HG02981 (cell line): ENCODE data around the gene PTPRE.
A peak's percentile ranks its signal among the peaks of the same experiment; 100 is the strongest.

Experiments used
- ATAC-seq: cut with Tn5 transposase; IDR thresholded peaks from one replicate; pipeline ENCODE4 v1.9.1; 2021; ENCODE audit warnings: mild to moderate bottlenecking, moderate library complexity; ENCODE audit not compliant: unreplicated experiment

PTPRE gene

DNA sequence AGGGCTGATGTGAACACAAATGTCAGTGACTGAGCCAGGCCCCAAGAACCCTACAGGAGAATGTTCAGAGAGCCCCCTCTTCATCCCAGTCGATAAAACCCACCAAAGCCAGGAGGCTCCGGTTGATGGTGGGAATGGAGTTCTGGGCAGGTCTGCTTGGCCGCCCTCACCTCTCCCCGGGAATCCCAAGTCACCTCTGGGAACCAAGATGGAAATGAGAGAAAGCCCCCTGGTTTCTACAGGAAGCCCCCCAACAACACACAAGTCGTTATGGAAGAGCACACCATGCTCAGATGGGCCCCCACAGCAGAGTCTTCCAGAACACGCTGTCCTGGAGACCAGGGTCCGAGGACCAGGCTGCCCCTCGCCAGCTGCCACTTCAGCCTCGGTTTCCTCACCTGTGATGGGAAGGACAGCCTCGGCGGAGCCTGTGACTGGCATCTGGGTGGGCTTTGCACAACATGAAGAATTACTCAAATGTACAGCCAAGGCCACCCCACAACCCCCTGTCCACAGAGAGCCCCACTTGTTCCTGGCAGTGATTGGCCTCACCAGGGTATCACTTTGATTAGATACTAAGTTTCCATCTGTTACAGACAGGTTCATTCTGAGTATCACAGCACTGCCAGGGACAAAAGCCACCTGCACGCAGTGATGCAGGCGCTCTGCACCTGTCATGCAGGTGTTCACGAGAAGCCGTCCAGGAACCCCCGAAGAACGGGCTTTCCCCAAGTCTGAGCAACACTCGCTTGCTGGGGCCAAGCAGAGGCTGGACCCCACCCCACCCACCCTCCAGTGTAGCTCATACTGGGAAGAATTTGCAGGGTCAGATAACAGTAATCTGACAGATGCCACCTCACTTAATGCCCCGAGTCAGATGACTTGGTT, 161.7 kb downstream of the PTPRE start:
- no peak for ATAC-seq

DNA sequence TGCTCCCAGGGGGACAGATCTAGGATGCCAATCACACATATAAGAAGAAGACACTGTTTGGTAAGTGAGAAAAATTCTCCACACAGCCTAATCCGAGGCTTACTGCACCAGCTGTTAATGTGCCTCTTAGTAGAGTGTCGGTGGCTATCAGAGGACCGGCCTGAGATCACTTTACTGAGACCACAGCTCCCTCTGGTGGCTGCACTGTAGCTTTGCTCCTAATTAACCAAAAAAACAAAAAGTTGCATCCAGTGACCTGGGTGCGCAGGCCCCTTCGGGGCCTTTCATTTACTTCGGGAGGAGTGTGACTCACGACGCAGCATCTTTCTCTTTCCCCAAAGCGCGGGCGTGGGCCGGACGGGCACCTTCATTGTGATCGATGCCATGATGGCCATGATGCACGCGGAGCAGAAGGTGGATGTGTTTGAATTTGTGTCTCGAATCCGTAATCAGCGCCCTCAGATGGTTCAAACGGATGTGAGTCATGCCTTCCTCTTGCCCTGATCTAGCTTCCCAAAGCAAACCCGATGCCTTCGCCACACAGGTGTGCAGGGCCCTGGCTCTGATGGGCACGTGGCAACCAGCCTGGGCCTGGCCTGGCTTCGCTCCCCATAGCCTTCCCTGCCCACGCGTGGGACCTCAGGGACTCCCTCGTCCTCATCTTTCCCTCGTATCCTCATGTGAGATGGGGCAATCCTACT, 162.6 kb downstream of the PTPRE start:
- peak; percentile 36 for ATAC-seq

- no peak for ATAC-seq
These were observed 163.3 kb downstream of the PTPRE start for GRCh38 chr10:128070161-128070560.

GRCh38 chr10:128070721-128071416, 164.0 kb downstream of the PTPRE start:
- ATAC-seq = no peak

DNA sequence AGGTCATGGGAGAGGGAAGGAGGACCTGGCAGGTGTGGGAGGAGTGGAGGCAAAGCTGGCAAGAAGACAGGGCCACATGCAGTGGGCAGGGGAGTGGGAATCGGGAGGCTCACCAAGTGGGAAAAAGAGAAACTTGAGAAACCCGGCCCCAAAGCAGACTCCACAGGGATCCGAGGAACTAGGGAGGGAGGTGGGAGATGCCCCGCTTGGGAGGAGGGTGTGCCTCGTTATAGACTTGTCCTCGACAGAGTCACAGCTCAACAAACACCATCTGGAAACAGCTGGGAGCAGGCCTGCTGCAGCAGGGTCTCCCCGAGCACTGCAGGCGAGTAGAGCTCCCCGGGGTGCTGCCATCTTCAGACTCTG, 164.5 kb downstream of the PTPRE start:
- no peak for ATAC-seq

- ATAC-seq = no peak
These were observed 165.1 kb downstream of the PTPRE start for GRCh38 chr10:128072046-128072445.

GRCh38 chr10:128072941-128073645, 166.2 kb downstream of the PTPRE start:
- no peak for ATAC-seq

DNA sequence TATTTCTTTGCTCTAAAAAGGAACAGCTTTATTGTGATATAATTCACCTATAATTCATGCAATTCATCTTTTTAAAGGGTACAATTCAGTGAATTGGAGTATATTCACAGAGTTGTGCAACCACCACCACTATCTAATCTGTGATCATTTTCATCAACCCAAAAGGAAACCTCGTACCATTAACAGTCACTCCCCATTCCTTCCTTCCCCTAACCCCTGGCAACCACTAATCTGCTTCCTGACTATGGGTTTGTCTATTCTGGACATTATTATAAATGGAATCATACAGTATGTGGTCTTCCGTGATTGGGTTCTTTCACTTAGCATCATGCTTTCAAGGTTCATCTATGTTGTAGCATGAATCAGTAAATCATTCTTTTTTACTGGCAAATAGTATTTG, 167.0 kb downstream of the PTPRE start:
- ATAC-seq = no peak

DNA sequence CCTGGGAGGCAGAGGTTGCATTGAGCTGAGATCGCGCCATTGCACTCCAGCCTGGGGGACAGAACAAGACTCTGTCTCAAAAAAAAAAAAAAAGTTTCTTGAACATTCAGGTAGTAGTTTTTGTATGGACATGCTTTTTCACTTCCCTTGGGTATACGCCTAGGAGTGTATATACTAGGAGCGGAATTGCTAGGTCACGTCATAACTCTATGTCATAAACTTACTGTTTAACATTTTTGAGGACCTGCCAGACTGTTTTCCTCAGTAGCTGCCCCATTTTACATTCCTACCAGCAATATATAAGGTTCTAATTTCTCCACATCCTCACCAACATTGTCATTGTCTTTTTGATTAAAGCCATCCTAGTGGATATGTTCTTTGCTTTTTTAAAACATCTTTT, 167.7 kb downstream of the PTPRE start:
- ATAC-seq = no peak

GRCh38 chr10:128077155-128077875, 170.4 kb downstream of the PTPRE start:
- no peak for ATAC-seq

GRCh38 chr10:128078136-128078969, 171.4 kb downstream of the PTPRE start:
- ATAC-seq = no peak

DNA sequence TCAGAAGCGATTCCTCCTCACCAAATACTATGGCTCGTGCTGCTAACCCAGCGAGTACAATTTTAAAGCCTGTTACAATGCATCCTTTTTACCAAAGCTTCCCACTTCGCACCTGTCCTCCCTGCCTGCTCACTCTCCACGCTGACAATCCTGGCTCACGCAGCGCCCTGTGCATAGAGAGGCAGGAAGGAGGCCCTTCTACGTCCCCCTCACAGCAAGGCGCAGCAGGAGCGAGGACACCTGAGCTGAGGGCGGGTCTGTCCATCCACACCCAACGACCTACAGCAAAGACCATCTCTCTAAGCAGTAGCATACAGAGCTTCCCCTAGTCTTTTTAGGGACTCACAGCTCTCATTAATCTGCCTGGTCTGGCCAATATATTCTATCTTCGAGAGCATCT, 173.3 kb downstream of the PTPRE start:
- no peak for ATAC-seq

- ATAC-seq = no peak
These were observed 173.7 kb downstream of the PTPRE start for GRCh38 chr10:128080641-128081040.

- no peak for ATAC-seq
These were observed 174.3 kb downstream of the PTPRE start for GRCh38 chr10:128081222-128081621.

- ATAC-seq = no peak
These were observed 174.8 kb downstream of the PTPRE start for GRCh38 chr10:128081720-128082119.

GRCh38 chr10:128083191-128083895, 176.4 kb downstream of the PTPRE start:
- ATAC-seq = no peak

- ATAC-seq = no peak
These were observed 177.5 kb downstream of the PTPRE start for GRCh38 chr10:128084364-128084763.

DNA sequence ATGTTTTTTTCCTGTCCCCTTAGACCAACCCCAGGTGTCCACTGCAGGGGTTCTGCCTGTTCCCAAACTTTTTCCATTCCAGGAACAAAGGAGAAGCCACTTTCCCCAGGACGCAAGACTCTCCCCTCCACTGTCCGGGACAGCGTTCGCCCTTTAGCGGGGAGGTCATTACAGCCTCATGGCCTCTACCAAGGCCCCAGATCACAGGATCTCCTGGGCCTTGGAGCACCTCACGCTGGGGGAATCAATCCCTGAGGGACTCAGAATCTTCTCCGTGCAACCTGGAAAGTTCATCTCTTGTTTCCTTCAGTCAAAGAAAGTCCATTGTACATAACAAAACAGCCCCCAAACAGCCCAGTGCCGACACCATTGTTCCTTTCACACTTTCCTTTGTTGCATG, 178.1 kb downstream of the PTPRE start:
- no peak for ATAC-seq
